Lower leg skin (tissue), 3 donors: ENCODE measurements around the gene MUL1.

Experiments
- POLR2A ChIP-seq, 2 donors: fragments of 450-650 bp; IDR thresholded peaks; one replicate each; pipeline ENCODE4 v1.6.1; 2016 to 2017; ENCODE audit warnings: antibody characterized with exemption in 2 of 2, mild to moderate bottlenecking in 1 of 2, moderate library complexity in 1 of 2
- TF ChIP-seq, protein P1 (sequence below), 3 donors: fragments of 450-650 bp; IDR thresholded peaks; one replicate each; pipeline ENCODE4 v1.5.1; 2016; ENCODE audit warnings: antibody characterized with exemption in 3 of 3, mild to moderate bottlenecking in 3 of 3, moderate library complexity in 2 of 3

DNA sequence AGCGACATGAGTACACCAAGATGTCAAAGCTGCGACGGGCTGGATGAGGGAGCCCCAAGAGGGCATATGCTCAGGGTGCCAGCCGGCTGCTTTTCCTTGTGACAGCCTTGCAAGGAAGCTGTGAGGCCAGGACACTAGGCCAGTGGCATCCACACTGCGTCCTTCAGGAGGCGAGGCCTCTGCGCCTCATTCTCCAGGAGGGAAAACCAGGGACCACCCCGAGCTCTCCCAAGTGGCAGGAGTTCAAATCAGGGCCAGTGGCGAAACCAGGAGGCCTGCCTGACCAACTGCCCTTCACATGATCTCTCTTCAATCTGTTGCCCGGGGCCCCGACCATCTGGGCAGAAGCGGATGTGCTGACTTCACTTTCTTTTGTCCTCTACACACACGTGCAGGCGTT is 8.2 kb downstream of the MUL1 start:
- no peak for TF ChIP-seq POLR2A (IDR thresholded peaks at IDR 0.05)
- TF ChIP-seq, protein P1, sequence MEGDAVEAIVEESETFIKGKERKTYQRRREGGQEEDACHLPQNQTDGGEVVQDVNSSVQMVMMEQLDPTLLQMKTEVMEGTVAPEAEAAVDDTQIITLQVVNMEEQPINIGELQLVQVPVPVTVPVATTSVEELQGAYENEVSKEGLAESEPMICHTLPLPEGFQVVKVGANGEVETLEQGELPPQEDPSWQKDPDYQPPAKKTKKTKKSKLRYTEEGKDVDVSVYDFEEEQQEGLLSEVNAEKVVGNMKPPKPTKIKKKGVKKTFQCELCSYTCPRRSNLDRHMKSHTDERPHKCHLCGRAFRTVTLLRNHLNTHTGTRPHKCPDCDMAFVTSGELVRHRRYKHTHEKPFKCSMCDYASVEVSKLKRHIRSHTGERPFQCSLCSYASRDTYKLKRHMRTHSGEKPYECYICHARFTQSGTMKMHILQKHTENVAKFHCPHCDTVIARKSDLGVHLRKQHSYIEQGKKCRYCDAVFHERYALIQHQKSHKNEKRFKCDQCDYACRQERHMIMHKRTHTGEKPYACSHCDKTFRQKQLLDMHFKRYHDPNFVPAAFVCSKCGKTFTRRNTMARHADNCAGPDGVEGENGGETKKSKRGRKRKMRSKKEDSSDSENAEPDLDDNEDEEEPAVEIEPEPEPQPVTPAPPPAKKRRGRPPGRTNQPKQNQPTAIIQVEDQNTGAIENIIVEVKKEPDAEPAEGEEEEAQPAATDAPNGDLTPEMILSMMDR (IDR thresholded peaks at IDR 0.05) = no peak
